Panc1 (cell line): ENCODE results near the gene TGFBI. TPM values are rescaled to one million over a fixed set of nuclear protein-coding genes. Genes with fewer than 3 reads are reported as not detected.

Experiments used
- ATAC-seq: fragments of 200-7000 bp; cut with Tn5 transposase; 2 replicates; pipeline ENCODE4 v1.9.1; 2020; ENCODE audit warnings: mild to moderate bottlenecking, moderate library complexity
- BruUV-seq: library from RNA; stranded (reverse); fragments of 400-500 nt; replicated peaks from 2 replicates; lab custom pipeline; 2021; lab: Mats Ljungman, UMichigan
- CTCF ChIA-PET: fragments of 300-600 bp; sonication (Branson Sonifier 250); formaldehyde crosslinking; loops from one replicate; lab custom pipeline; 2022; ENCODE audit warnings: antibody characterized with exemption; lab: Charles Lee
- POLR2A ChIA-PET: fragments of 300-600 bp; sonication (Branson Sonifier 250); formaldehyde crosslinking; loops from one replicate; lab custom pipeline; 2022; ENCODE audit warnings: antibody characterized with exemption; lab: Charles Lee
- DNase-seq: peaks from one replicate; pipeline ENCODE4 v3.0.0-alpha.2; 2010; ENCODE audit warnings: low read depth, low spot score
- H3K27ac ChIP-seq: 2 replicates; pipeline ENCODE4 v1.5.1; 2011; ENCODE audit warnings: mild to moderate bottlenecking, low read length, inconsistent platforms
- H3K27me3 ChIP-seq: fragments of 200-500 bp; sonication (Bioruptor generic); 2 replicates; pipeline ENCODE4 v1.6.0; 2014; ENCODE audit warnings: low read length, inconsistent platforms; ENCODE audit not compliant: control insufficient read depth, insufficient read depth
- H3K36me3 ChIP-seq: fragments of 200-500 bp; sonication (Bioruptor generic); 2 replicates; pipeline ENCODE4 v1.5.1; 2014; ENCODE audit warnings: inconsistent platforms, mild to moderate bottlenecking, low read length, moderate library complexity; ENCODE audit not compliant: control insufficient read depth, insufficient read depth
- H3K4me1 ChIP-seq: 2 replicates; pipeline ENCODE4 v1.5.1; 2011; ENCODE audit warnings: inconsistent platforms, mild to moderate bottlenecking, low read length, moderate library complexity; ENCODE audit not compliant: control insufficient read depth, insufficient read depth
- H3K4me3 ChIP-seq, 2 experiments: 2 replicates each; pipeline ENCODE4 v1.5.1; 2011 to 2012; ENCODE audit warnings: low read depth in 2 of 2, low read length in 2 of 2, mild to moderate bottlenecking in 2 of 2, inconsistent platforms in 1 of 2, moderate library complexity in 1 of 2
- H3K9me3 ChIP-seq: fragments of 200-500 bp; sonication (Bioruptor generic); 2 replicates; pipeline ENCODE4 v1.5.1; 2014; ENCODE audit warnings: low read depth, mild to moderate bottlenecking, inconsistent platforms, low read length, moderate library complexity; ENCODE audit not compliant: control insufficient read depth, insufficient read depth
- CTCF ChIP-seq: fragments of 450-650 bp; IDR thresholded peaks from 2 replicates; pipeline ENCODE4 v1.5.1; 2017; ENCODE audit warnings: mild to moderate bottlenecking
- POLR2AphosphoS5 ChIP-seq: IDR thresholded peaks from 2 replicates; pipeline ENCODE4 v1.6.1; 2012; ENCODE audit warnings: mild to moderate bottlenecking, low read depth, low read length, moderate library complexity
- REST ChIP-seq, 2 experiments: IDR thresholded peaks; 2 replicates each; pipeline ENCODE4 v1.6.1; 2011 to 2012; ENCODE audit warnings: low read depth in 2 of 2, control low read depth in 1 of 2, low read length in 1 of 2, mild to moderate bottlenecking in 1 of 2, moderate library complexity in 1 of 2; ENCODE audit not compliant: insufficient read depth in 1 of 2
- SIN3A ChIP-seq: IDR thresholded peaks from 2 replicates; pipeline ENCODE4 v1.6.1; 2012; ENCODE audit warnings: low read depth, mild to moderate bottlenecking, low read length, moderate library complexity, borderline replicate concordance; ENCODE audit not compliant: insufficient read depth
- TCF7L2 ChIP-seq: IDR thresholded peaks from 2 replicates; pipeline ENCODE4 v1.6.1; 2011; ENCODE audit warnings: mild to moderate bottlenecking, low read depth, low read length, inconsistent platforms
- in situ Hi-C: cut with HindIII; loops from 2 replicates; pipeline ENCODE4 v1.10.0; 2016; ENCODE audit warnings: low sequenced_read_pairs, low pct_unique_long_range_greater_than_20kb
- intact Hi-C: fragments of 100-400 bp; cut with micrococcal nuclease; formaldehyde crosslinking; loops from one replicate; pipeline ENCODE4 v1.10.0; 2022; ENCODE audit not compliant: unreplicated experiment
- total RNA-seq: library from RNA; stranded (reverse); gene quantifications from one replicate; pipeline ENCODE4 v1.2.1, GENCODE V29; 2021; ENCODE audit not compliant: unreplicated experiment

Gene TGFBI
- total RNA-seq, 1 experiment from 2014 or later, result 314 TPM

GRCh38 chr5:136061630-136062365 lies 33.0 kb downstream of the TGFBI start (continued):
- no peak for TF ChIP-seq CTCF

GRCh38 chr5:136062366-136063274 lies 33.8 kb downstream of the TGFBI start:
- no TSS peak for BruUV-seq
- no peak for ATAC-seq
- POLR2A ChIA-PET, result interaction anchor here (0.5 kb wide), 1 partner anchor 66 kb away, joined by 4 read pairs; no protein-coding TSS in a partner anchor

More at GRCh38 chr5:136062366-136063274, 33.8 kb downstream of the TGFBI start:
- no peak overlapping the region for H3K4me3 ChIP-seq
- intact Hi-C loops, result loop anchor here (5.0 kb wide), 2 partner anchors 115 to 175 kb away; no protein-coding TSS in a partner anchor
- TF ChIP-seq POLR2AphosphoS5 (no peak), CTCF (peak; percentile 72), REST (IDR thresholded peaks at IDR 0.05; ENCODE audit: insufficient read depth in 1 of 2, low read depth in 2 of 2, low read length in 1 of 2) (no peak), TCF7L2 (no peak), SIN3A (no peak)
- in situ Hi-C loops, result no loop called here
- H3K36me3 ChIP-seq, result peaks cover 10% of the 10 kb centered on the region
- no peak for DNase-seq
- CTCF ChIA-PET, result no interaction called here
- no peaks in the 10 kb centered on the region for H3K9me3 ChIP-seq
- peaks cover 16% of the 10 kb centered on the region for H3K4me1 ChIP-seq
- H3K27ac ChIP-seq, result no peak overlapping the region
- no peaks in the 10 kb centered on the region for H3K27me3 ChIP-seq
